Panc1 (cell line): ENCODE results near the gene NDRG2. TPM values are rescaled to one million over a fixed set of nuclear protein-coding genes. Genes with fewer than 3 reads are reported as not detected.

ENCODE experiments used
- ATAC-seq: fragments of 200-7000 bp; cut with Tn5 transposase; 2 replicates; pipeline ENCODE4 v1.9.1; 2020; ENCODE audit warnings: mild to moderate bottlenecking, moderate library complexity
- BruUV-seq: library from RNA; stranded (reverse); fragments of 400-500 nt; replicated peaks from 2 replicates; lab custom pipeline; 2021; lab: Mats Ljungman, UMichigan
- CTCF ChIA-PET: fragments of 300-600 bp; sonication (Branson Sonifier 250); formaldehyde crosslinking; loops from one replicate; lab custom pipeline; 2022; ENCODE audit warnings: antibody characterized with exemption; lab: Charles Lee
- POLR2A ChIA-PET: fragments of 300-600 bp; sonication (Branson Sonifier 250); formaldehyde crosslinking; loops from one replicate; lab custom pipeline; 2022; ENCODE audit warnings: antibody characterized with exemption; lab: Charles Lee
- DNase-seq: peaks from one replicate; pipeline ENCODE4 v3.0.0-alpha.2; 2010; ENCODE audit warnings: low read depth, low spot score
- H3K27ac ChIP-seq: 2 replicates; pipeline ENCODE4 v1.5.1; 2011; ENCODE audit warnings: mild to moderate bottlenecking, low read length, inconsistent platforms
- H3K27me3 ChIP-seq: fragments of 200-500 bp; sonication (Bioruptor generic); 2 replicates; pipeline ENCODE4 v1.6.0; 2014; ENCODE audit warnings: low read length, inconsistent platforms; ENCODE audit not compliant: control insufficient read depth, insufficient read depth
- H3K36me3 ChIP-seq: fragments of 200-500 bp; sonication (Bioruptor generic); 2 replicates; pipeline ENCODE4 v1.5.1; 2014; ENCODE audit warnings: inconsistent platforms, mild to moderate bottlenecking, low read length, moderate library complexity; ENCODE audit not compliant: control insufficient read depth, insufficient read depth
- H3K4me1 ChIP-seq: 2 replicates; pipeline ENCODE4 v1.5.1; 2011; ENCODE audit warnings: inconsistent platforms, mild to moderate bottlenecking, low read length, moderate library complexity; ENCODE audit not compliant: control insufficient read depth, insufficient read depth
- H3K4me3 ChIP-seq, 2 experiments: 2 replicates each; pipeline ENCODE4 v1.5.1; 2011 to 2012; ENCODE audit warnings: low read depth in 2 of 2, low read length in 2 of 2, mild to moderate bottlenecking in 2 of 2, inconsistent platforms in 1 of 2, moderate library complexity in 1 of 2
- H3K9me3 ChIP-seq: fragments of 200-500 bp; sonication (Bioruptor generic); 2 replicates; pipeline ENCODE4 v1.5.1; 2014; ENCODE audit warnings: low read depth, mild to moderate bottlenecking, inconsistent platforms, low read length, moderate library complexity; ENCODE audit not compliant: control insufficient read depth, insufficient read depth
- POLR2AphosphoS5 ChIP-seq: IDR thresholded peaks from 2 replicates; pipeline ENCODE4 v1.6.1; 2012; ENCODE audit warnings: mild to moderate bottlenecking, low read depth, low read length, moderate library complexity
- SIN3A ChIP-seq: IDR thresholded peaks from 2 replicates; pipeline ENCODE4 v1.6.1; 2012; ENCODE audit warnings: low read depth, mild to moderate bottlenecking, low read length, moderate library complexity, borderline replicate concordance; ENCODE audit not compliant: insufficient read depth
- TCF7L2 ChIP-seq: IDR thresholded peaks from 2 replicates; pipeline ENCODE4 v1.6.1; 2011; ENCODE audit warnings: mild to moderate bottlenecking, low read depth, low read length, inconsistent platforms
- in situ Hi-C: cut with HindIII; loops from 2 replicates; pipeline ENCODE4 v1.10.0; 2016; ENCODE audit warnings: low sequenced_read_pairs, low pct_unique_long_range_greater_than_20kb
- intact Hi-C: fragments of 100-400 bp; cut with micrococcal nuclease; formaldehyde crosslinking; loops from one replicate; pipeline ENCODE4 v1.10.0; 2022; ENCODE audit not compliant: unreplicated experiment
- total RNA-seq: library from RNA; stranded (reverse); gene quantifications from one replicate; pipeline ENCODE4 v1.2.1, GENCODE V29; 2021; ENCODE audit not compliant: unreplicated experiment
- TF ChIP-seq, protein P1 (sequence below): fragments of 450-650 bp; IDR thresholded peaks from 2 replicates; pipeline ENCODE4 v1.5.1; 2017; ENCODE audit warnings: mild to moderate bottlenecking
- TF ChIP-seq, protein P2 (sequence below), 2 experiments: IDR thresholded peaks; 2 replicates each; pipeline ENCODE4 v1.6.1; 2011 to 2012; ENCODE audit warnings: low read depth in 2 of 2, control low read depth in 1 of 2, low read length in 1 of 2, mild to moderate bottlenecking in 1 of 2, moderate library complexity in 1 of 2; ENCODE audit not compliant: insufficient read depth in 1 of 2

The NDRG2 gene
- total RNA-seq, 1 experiment from 2014 or later, result 1.6 TPM

DNA sequence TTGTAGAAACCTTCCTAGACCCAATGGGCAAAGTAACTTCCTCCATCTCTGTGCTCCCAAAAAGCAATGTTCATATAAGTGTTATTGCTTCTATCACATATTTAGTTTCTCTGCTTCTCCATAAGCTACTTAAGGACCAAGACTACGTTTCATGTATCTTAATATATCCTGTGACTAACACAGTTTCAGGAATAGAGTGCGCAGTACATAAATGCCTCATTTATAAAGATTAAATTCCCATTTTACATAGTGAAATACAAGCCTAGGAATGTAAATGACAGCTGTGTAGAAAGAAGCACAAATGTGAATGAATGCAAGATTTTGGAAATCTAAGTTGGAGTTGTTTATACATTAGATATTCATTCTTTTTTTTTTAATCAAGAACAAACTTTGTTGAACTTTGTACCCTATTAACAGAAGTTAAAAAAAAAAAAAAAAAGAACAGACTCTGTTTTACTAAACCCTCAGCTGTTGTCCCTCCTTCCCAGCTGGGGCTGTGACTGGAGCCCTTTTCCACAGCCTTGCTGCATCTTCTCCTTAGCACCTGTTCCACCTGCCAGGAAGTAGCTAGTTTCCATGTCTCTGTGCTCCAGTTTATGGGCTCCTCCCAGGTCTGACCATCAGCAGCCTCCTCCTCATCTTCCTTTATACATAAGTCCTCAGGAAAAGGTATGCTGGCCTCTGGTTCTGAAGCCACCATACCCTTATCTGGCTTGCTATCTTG, 42.1 kb downstream of the NDRG2 start:
- Histone ChIP-seq H3K9me3 (no peaks in the 10 kb centered on the region), H3K36me3 (no peaks in the 10 kb centered on the region), H3K4me3 (no peak overlapping the region), H3K27ac (no peak overlapping the region), H3K27me3 (no peaks in the 10 kb centered on the region), H3K4me1 (no peaks in the 10 kb centered on the region)
- ChIA-PET POLR2A (no interaction called here), CTCF (no interaction called here)
- intact Hi-C loops (no loop called here), in situ Hi-C loops (no loop called here)
- BruUV-seq, result no TSS peak
- TF ChIP-seq, protein P1, sequence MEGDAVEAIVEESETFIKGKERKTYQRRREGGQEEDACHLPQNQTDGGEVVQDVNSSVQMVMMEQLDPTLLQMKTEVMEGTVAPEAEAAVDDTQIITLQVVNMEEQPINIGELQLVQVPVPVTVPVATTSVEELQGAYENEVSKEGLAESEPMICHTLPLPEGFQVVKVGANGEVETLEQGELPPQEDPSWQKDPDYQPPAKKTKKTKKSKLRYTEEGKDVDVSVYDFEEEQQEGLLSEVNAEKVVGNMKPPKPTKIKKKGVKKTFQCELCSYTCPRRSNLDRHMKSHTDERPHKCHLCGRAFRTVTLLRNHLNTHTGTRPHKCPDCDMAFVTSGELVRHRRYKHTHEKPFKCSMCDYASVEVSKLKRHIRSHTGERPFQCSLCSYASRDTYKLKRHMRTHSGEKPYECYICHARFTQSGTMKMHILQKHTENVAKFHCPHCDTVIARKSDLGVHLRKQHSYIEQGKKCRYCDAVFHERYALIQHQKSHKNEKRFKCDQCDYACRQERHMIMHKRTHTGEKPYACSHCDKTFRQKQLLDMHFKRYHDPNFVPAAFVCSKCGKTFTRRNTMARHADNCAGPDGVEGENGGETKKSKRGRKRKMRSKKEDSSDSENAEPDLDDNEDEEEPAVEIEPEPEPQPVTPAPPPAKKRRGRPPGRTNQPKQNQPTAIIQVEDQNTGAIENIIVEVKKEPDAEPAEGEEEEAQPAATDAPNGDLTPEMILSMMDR, result no peak
- no peak for TF ChIP-seq TCF7L2
- no peak for TF ChIP-seq SIN3A
- no peak for TF ChIP-seq POLR2AphosphoS5
- TF ChIP-seq, protein P2, sequence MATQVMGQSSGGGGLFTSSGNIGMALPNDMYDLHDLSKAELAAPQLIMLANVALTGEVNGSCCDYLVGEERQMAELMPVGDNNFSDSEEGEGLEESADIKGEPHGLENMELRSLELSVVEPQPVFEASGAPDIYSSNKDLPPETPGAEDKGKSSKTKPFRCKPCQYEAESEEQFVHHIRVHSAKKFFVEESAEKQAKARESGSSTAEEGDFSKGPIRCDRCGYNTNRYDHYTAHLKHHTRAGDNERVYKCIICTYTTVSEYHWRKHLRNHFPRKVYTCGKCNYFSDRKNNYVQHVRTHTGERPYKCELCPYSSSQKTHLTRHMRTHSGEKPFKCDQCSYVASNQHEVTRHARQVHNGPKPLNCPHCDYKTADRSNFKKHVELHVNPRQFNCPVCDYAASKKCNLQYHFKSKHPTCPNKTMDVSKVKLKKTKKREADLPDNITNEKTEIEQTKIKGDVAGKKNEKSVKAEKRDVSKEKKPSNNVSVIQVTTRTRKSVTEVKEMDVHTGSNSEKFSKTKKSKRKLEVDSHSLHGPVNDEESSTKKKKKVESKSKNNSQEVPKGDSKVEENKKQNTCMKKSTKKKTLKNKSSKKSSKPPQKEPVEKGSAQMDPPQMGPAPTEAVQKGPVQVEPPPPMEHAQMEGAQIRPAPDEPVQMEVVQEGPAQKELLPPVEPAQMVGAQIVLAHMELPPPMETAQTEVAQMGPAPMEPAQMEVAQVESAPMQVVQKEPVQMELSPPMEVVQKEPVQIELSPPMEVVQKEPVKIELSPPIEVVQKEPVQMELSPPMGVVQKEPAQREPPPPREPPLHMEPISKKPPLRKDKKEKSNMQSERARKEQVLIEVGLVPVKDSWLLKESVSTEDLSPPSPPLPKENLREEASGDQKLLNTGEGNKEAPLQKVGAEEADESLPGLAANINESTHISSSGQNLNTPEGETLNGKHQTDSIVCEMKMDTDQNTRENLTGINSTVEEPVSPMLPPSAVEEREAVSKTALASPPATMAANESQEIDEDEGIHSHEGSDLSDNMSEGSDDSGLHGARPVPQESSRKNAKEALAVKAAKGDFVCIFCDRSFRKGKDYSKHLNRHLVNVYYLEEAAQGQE (IDR thresholded peaks at IDR 0.05; ENCODE audit: insufficient read depth in 1 of 2, low read depth in 2 of 2, low read length in 1 of 2), result no peak
- ATAC-seq (no peak), DNase-seq (no peak)

DNA sequence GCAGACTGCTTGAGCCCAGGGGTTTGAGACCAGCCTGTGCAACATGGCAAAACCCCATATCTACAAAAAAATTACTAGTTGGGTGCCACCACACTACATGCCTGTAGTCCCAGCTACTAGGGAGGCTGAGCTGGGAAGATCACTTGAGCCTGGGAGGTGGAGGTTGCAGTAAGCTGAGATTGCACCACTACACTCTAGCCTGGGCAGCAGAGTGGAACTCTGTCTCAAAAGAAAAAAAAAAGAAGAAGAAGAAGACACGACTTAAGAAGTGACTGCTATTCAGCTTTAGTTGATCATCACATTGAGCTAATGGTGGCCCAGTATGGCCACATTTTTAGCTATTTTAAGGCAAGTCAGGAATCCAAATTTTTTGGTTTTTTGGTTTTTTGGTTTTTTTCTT, 44.0 kb downstream of the NDRG2 start:
- Histone ChIP-seq H3K9me3 (no peaks in the 10 kb centered on the region), H3K4me1 (no peaks in the 10 kb centered on the region), H3K27ac (no peak overlapping the region), H3K4me3 (no peak overlapping the region), H3K36me3 (no peaks in the 10 kb centered on the region), H3K27me3 (no peaks in the 10 kb centered on the region)
- POLR2A ChIA-PET, result interaction anchor here (0.5 kb wide), 1 partner anchor 112 kb away, joined by 3 read pairs; no protein-coding TSS in a partner anchor
- TF ChIP-seq TCF7L2 (no peak), SIN3A (no peak), POLR2AphosphoS5 (no peak)
- TF ChIP-seq, protein P1, result no peak
- CTCF ChIA-PET, result no interaction called here
- no peak for DNase-seq
- ATAC-seq, result no peak
- in situ Hi-C loops (no loop called here), intact Hi-C loops (no loop called here)
- BruUV-seq, result no TSS peak
